Keratinocyte (primary cell): ENCODE data around the gene SND1. TPM values are rescaled to one million over a fixed set of nuclear protein-coding genes. Genes with fewer than 3 reads are reported as not detected.

Experiments used
- DNase-seq: peaks from one replicate; pipeline ENCODE4 v3.0.0-alpha.2; 2011; ENCODE audit warnings: low read depth, missing footprints, low spot score
- FAIRE-seq: peaks from 2 replicates; lab custom pipeline; 2011; peaks lifted over from hg19 to GRCh38; lab: Jason Lieb, UNC
- H2AFZ ChIP-seq: 2 replicates; pipeline ENCODE4 v1.6.0; 2012; ENCODE audit warnings: low read length, control low read depth, inconsistent platforms; ENCODE audit not compliant: control insufficient read depth
- H3K27ac ChIP-seq: 2 replicates; pipeline ENCODE4 v1.5.1; 2011; ENCODE audit warnings: low read length; ENCODE audit not compliant: control insufficient read depth, insufficient read depth
- H3K27me3 ChIP-seq: 3 replicates; pipeline ENCODE4 v1.6.0; 2011; ENCODE audit warnings: low read length; ENCODE audit not compliant: control insufficient read depth, insufficient read depth; ENCODE audit errors: extremely low read depth
- H3K36me3 ChIP-seq, 2 experiments: 2 replicates in 1 of 2; 3 replicates in 1 of 2; pipeline ENCODE4 v1.5.1; 2011; ENCODE audit warnings: low read length in 2 of 2, mild to moderate bottlenecking in 1 of 2; ENCODE audit not compliant: control insufficient read depth in 2 of 2, insufficient read depth in 2 of 2; ENCODE audit errors: extremely low read depth in 1 of 2
- H3K4me1 ChIP-seq: 3 replicates; pipeline ENCODE4 v1.5.1; 2011; ENCODE audit warnings: low read length; ENCODE audit not compliant: control insufficient read depth, insufficient read depth; ENCODE audit errors: extremely low read depth
- H3K4me2 ChIP-seq: 3 replicates; pipeline ENCODE4 v1.6.0; 2011; ENCODE audit warnings: low read depth, low read length; ENCODE audit not compliant: control insufficient read depth, insufficient read depth; ENCODE audit errors: extremely low read depth
- H3K4me3 ChIP-seq, 3 experiments: fragments of 200-600 bp in 1 of 3; sonication (generic) in 1 of 3; 2 replicates in 2 of 3; 3 replicates in 1 of 3; pipeline ENCODE4 v1.5.1; 2011 to 2016; ENCODE audit warnings: low read length in 3 of 3, mild to moderate bottlenecking in 3 of 3, control low read depth in 2 of 3, inconsistent platforms in 1 of 3, low read depth in 1 of 3, mixed read lengths in 1 of 3, mixed run types in 1 of 3, moderate library complexity in 1 of 3; ENCODE audit not compliant: control insufficient read depth in 2 of 3, insufficient read depth in 2 of 3; ENCODE audit errors: extremely low read depth in 1 of 3
- H3K79me2 ChIP-seq: 2 replicates; pipeline ENCODE4 v1.6.0; 2012; ENCODE audit warnings: low read length; ENCODE audit not compliant: control insufficient read depth, insufficient read depth
- H3K9ac ChIP-seq: 3 replicates; pipeline ENCODE4 v1.6.0; 2011; ENCODE audit warnings: low read length; ENCODE audit not compliant: control insufficient read depth, insufficient read depth; ENCODE audit errors: extremely low read depth
- H3K9me1 ChIP-seq: 3 replicates; pipeline ENCODE4 v1.6.0; 2011; ENCODE audit warnings: low read length; ENCODE audit not compliant: control insufficient read depth, insufficient read depth; ENCODE audit errors: extremely low read depth
- H3K9me3 ChIP-seq: 2 replicates; pipeline ENCODE4 v1.5.1; 2012; ENCODE audit warnings: low read depth, low read length; ENCODE audit not compliant: control insufficient read depth
- H4K20me1 ChIP-seq: 3 replicates; pipeline ENCODE4 v1.6.0; 2011; ENCODE audit warnings: low read length; ENCODE audit not compliant: control insufficient read depth, insufficient read depth; ENCODE audit errors: extremely low read depth
- CTCF ChIP-seq, 3 experiments: IDR thresholded peaks in 1 of 3; conservative IDR thresholded peaks in 1 of 3; optimal IDR thresholded peaks in 1 of 3; 2 replicates in 2 of 3; 3 replicates in 1 of 3; pipeline versions ENCODE3 to v1.5.1; 2011; ENCODE audit warnings: low read length in 3 of 3, mild to moderate bottlenecking in 3 of 3, moderate library complexity in 2 of 3, control low read depth in 1 of 3, inconsistent platforms in 1 of 3; ENCODE audit not compliant: insufficient read depth in 2 of 3; ENCODE audit errors: extremely low read depth in 1 of 3
- EZH2 ChIP-seq: IDR thresholded peaks from one replicate; pipeline ENCODE4 v1.6.1; 2012; ENCODE audit warnings: inconsistent platforms, mild to moderate bottlenecking, low read length, moderate library complexity
- dilution Hi-C: fragments of 300-500 bp; cut with MboI; formaldehyde crosslinking; loops from one replicate; pipeline ENCODE4 v1.7.0; 2020; ENCODE audit warnings: low sequenced_read_pairs; ENCODE audit not compliant: extremely low pct_ligation_motif_present
- polyA plus RNA-seq, 5 experiments: library from polyadenylated mRNA; depleted of rRNA in 3 of 5; stranded (reverse) in 3 of 5; stranded (forward) in 1 of 5; unstranded in 1 of 5; fragments of >200 nt; gene quantifications; 1 replicate in 1 of 5; 2 replicates in 3 of 5; 3 replicates in 1 of 5; pipeline versions ENCODE4 v1.2.1 to v1.2.3, GENCODE V29; 2011 to 2012; ENCODE audit warnings: missing spikeins in 2 of 5, low read depth in 1 of 5, low replicate concordance in 1 of 5

SND1 gene
- polyA plus RNA-seq, 1 donor (not counting 4 experiments of a cell fraction or from before 2014, with no cell fraction given), result 140 TPM

GRCh38 chr7:127711872-127712271 is 59.9 kb downstream of the SND1 start:
- H3K79me2 ChIP-seq, result peaks cover 51% of the 10 kb centered on the region
- no peak for TF ChIP-seq EZH2
- no peak for TF ChIP-seq CTCF (optimal IDR thresholded peaks at IDR 0.05 in 1 of 3, IDR thresholded peaks at IDR 0.05 in 1 of 3, conservative IDR thresholded peaks at IDR 0.05 in 1 of 3; ENCODE audit: extremely low read depth in 1 of 3, insufficient read depth in 2 of 3, low read length in 3 of 3)
- no peaks in the 10 kb centered on the region for H3K9me3 ChIP-seq
- H3K9me1 ChIP-seq, result no peaks in the 10 kb centered on the region
- H3K27ac ChIP-seq, result no peak overlapping the region
- H2AFZ ChIP-seq, result no peak overlapping the region
- peaks cover 5 to 58% of the 10 kb centered on the region in 2 experiments for H3K36me3 ChIP-seq
- DNase-seq (no peak), FAIRE-seq (no peak)
- no peak overlapping the region for H3K4me2 ChIP-seq
- H3K4me1 ChIP-seq, result no peaks in the 10 kb centered on the region
- H3K9ac ChIP-seq, result no peak overlapping the region
- H3K27me3 ChIP-seq, result no peaks in the 10 kb centered on the region
- dilution Hi-C loops, result no loop called here
- peaks cover 7% of the 10 kb centered on the region for H4K20me1 ChIP-seq
- H3K4me3 ChIP-seq, result no peak overlapping the region

GRCh38 chr7:127713006-127713405 is 61.0 kb downstream of the SND1 start:
- Histone ChIP-seq H3K9me3 (no peaks in the 10 kb centered on the region), H3K4me3 (no peak overlapping the region), H3K9ac (no peak overlapping the region), H2AFZ (no peak overlapping the region), H3K4me1 (no peaks in the 10 kb centered on the region), H3K79me2 (peaks cover 60% of the 10 kb centered on the region), H3K27me3 (no peaks in the 10 kb centered on the region), H4K20me1 (peaks cover 7% of the 10 kb centered on the region), H3K4me2 (no peak overlapping the region), H3K27ac (no peak overlapping the region), H3K36me3 (peaks cover 8 to 58% of the 10 kb centered on the region in 2 experiments), H3K9me1 (no peaks in the 10 kb centered on the region)
- TF ChIP-seq CTCF (optimal IDR thresholded peaks at IDR 0.05 in 1 of 3, IDR thresholded peaks at IDR 0.05 in 1 of 3, conservative IDR thresholded peaks at IDR 0.05 in 1 of 3; ENCODE audit: extremely low read depth in 1 of 3, insufficient read depth in 2 of 3, low read length in 3 of 3) (no peak), EZH2 (no peak)
- FAIRE-seq, result no peak
- dilution Hi-C loops, result no loop called here
- DNase-seq, result no peak
